Effector memory CD8-positive, alpha-beta T cell (primary cell): ENCODE measurements around the gene FYB1.

ENCODE experiments used
- ATAC-seq: fragments of 150-1000 bp; cut with Tn5 transposase; replicated peaks from 2 replicates; pipeline ENCODE4 v1.10.0; 2021; ENCODE audit warnings: mild to moderate bottlenecking, moderate library complexity
- DNase-seq, 3 experiments: peaks; one replicate each; pipeline ENCODE4 v3.0.0; 2021
- H3K27ac Mint-ChIP-seq, 2 donors: one replicate each; pipeline ENCODE4 v1.8.0; 2022; ENCODE audit warnings: mild to moderate bottlenecking in 2 of 2, mixed read lengths in 2 of 2, moderate library complexity in 2 of 2
- H3K27me3 Mint-ChIP-seq, 2 donors: one replicate each; pipeline ENCODE4 v1.8.0; 2022; ENCODE audit warnings: mixed read lengths in 2 of 2
- H3K36me3 Mint-ChIP-seq: one replicate; pipeline ENCODE4 v1.8.0; 2022; ENCODE audit warnings: mild to moderate bottlenecking, moderate library complexity, mixed read lengths; ENCODE audit not compliant: insufficient read depth
- H3K4me1 Mint-ChIP-seq, 2 donors: one replicate each; pipeline ENCODE4 v1.8.0; 2022; ENCODE audit warnings: low read depth in 2 of 2, mixed read lengths in 2 of 2
- H3K4me3 Mint-ChIP-seq, 2 donors: one replicate each; pipeline ENCODE4 v1.8.0; 2022; ENCODE audit warnings: mild to moderate bottlenecking in 2 of 2, mixed read lengths in 2 of 2, moderate library complexity in 2 of 2
- H3K9me3 Mint-ChIP-seq, 2 donors: one replicate each; pipeline ENCODE4 v1.8.0; 2022; ENCODE audit warnings: mixed read lengths in 2 of 2

The FYB1 gene

GRCh38 chr5:39197556-39197955, 21.8 kb downstream of the FYB1 start:
- DNase-seq: no peak
- Mint-ChIP-seq H3K4me3 (peak overlapping the region; percentile 59 to 83), H3K27ac (peak overlapping the region; percentile 26 to 98), H3K9me3 (no peaks in the 10 kb centered on the region), H3K36me3 (peaks cover 31% of the 10 kb centered on the region), H3K4me1 (peaks cover 56 to 67% of the 10 kb centered on the region in 2 donors), H3K27me3 (no peaks in the 10 kb centered on the region)
- ATAC-seq: peak; percentile 71

GRCh38 chr5:39195198-39195826, 24.1 kb downstream of the FYB1 start:
- DNase-seq: no peak
- H3K4me1 Mint-ChIP-seq: peaks cover 53 to 74% of the 10 kb centered on the region in 2 donors
- H3K27me3 Mint-ChIP-seq: no peaks in the 10 kb centered on the region
- H3K4me3 Mint-ChIP-seq: peak overlapping the region; percentile 70 to 83
- ATAC-seq: no peak
- no peaks in the 10 kb centered on the region for H3K9me3 Mint-ChIP-seq
- peaks cover 30% of the 10 kb centered on the region for H3K36me3 Mint-ChIP-seq
- peak overlapping the region; percentile 65 to 98 for H3K27ac Mint-ChIP-seq

DNA sequence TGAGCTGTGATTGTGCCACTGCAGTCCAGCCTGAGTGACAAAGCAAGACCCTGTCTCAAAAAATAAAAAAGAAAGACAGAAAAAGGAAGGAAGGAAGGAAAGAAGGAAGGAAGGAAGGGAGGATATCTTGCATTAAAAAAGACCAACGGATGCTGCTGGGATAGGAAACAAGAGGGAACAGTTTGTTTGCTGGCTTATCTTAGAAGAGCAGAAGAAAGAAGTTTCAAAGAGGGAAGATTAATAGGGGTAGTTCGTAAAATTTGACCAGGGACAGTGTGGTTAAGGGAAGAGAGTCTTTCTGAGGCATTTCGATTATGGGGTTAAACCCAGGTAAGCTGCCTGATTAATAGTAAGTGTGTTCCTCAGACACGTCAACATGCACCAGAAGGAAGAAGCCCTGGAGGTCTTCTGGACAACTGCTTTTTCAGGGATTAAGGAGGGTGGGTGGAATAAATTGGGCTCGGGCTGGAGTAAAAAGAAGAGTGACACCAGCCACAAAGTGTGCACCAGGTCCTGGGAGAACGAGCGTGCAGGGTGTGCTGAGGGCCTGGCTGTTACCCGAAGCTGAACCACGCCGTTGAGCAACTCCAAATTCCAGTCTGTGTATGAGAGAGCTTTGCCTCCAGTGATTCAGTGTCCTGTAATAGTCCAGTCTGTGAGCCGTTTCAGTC, 24.8 kb downstream of the FYB1 start:
- H3K36me3 Mint-ChIP-seq: peaks cover 30% of the 10 kb centered on the region
- H3K4me1 Mint-ChIP-seq: peaks cover 53 to 74% of the 10 kb centered on the region in 2 donors
- H3K27ac Mint-ChIP-seq: peak overlapping the region; percentile 65 to 98
- H3K9me3 Mint-ChIP-seq: no peaks in the 10 kb centered on the region
- no peaks in the 10 kb centered on the region for H3K27me3 Mint-ChIP-seq
- DNase-seq: no peak
- H3K4me3 Mint-ChIP-seq: peak overlapping the region; percentile 70 to 83
- no peak for ATAC-seq

- ATAC-seq (no peak), DNase-seq (no peak)
- peaks cover 30% of the 10 kb centered on the region for H3K36me3 Mint-ChIP-seq
Observed at GRCh38 chr5:39193553-39194465, 25.6 kb downstream of the FYB1 start.

GRCh38 chr5:39192450-39193160, 26.8 kb downstream of the FYB1 start:
- Mint-ChIP-seq H3K36me3 (peaks cover 34% of the 10 kb centered on the region), H3K4me3 (peak overlapping the region; percentile 70 to 83)

More at GRCh38 chr5:39193553-39194465, 25.6 kb downstream of the FYB1 start:
- Mint-ChIP-seq H3K9me3 (no peaks in the 10 kb centered on the region), H3K27me3 (no peaks in the 10 kb centered on the region), H3K27ac (peak overlapping the region; percentile 65 to 98), H3K4me3 (peak overlapping the region; percentile 70 to 83), H3K4me1 (peaks cover 59 to 79% of the 10 kb centered on the region in 2 donors)

GRCh38 chr5:39191216-39191615, 28.1 kb downstream of the FYB1 start:
- peak overlapping the region; percentile 42 to 83 for H3K4me3 Mint-ChIP-seq
- H3K27ac Mint-ChIP-seq: peak overlapping the region; percentile 95 to 98

More at GRCh38 chr5:39192450-39193160, 26.8 kb downstream of the FYB1 start:
- Mint-ChIP-seq H3K4me1 (peaks cover 65 to 91% of the 10 kb centered on the region in 2 donors), H3K9me3 (no peaks in the 10 kb centered on the region), H3K27me3 (no peaks in the 10 kb centered on the region), H3K27ac (peak overlapping the region; percentile 65 to 98)
- ATAC-seq (no peak), DNase-seq (no peak)

DNA sequence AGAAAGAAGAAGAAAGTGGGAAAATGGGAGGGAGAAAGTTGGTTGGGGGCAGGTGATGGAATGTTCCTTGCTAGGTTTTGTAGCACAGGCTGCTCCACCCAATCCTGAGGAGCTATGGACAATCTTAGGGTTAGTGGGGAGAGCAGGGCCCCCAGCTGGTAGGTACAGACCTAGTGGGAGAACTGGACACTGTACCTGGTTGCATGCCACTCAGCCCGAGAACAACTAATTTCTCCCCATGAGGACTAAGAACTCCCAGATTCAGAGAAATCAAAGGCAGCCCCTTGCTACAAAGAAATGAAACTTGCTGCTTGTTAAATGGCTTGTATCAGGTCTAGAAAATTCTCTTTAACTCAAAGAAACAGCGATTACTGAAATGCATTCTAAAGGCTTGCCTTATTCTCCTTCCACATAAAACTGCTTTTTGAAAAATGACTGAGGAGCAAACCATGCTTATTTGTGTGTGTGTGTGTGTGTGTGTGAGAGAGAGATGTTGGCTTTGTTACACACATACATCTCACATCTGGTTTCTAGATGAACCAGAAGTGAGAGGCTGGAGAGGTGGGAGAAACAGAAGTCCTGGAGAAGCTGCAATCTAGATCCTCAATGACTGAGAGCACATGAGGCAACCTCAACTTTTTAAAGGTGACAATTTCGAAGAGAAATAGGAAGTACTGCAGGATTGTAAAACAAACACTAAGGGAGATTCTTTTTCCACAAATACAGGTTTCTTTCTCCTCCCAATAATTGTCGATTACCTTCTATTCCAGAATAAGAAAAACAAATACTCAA, 28.9 kb downstream of the FYB1 start:
- H3K4me3 Mint-ChIP-seq: peak overlapping the region; percentile 42 to 83

More at GRCh38 chr5:39191216-39191615, 28.1 kb downstream of the FYB1 start:
- ATAC-seq (peak; percentile 61), DNase-seq (no peak)
- peaks cover 66 to 89% of the 10 kb centered on the region in 2 donors for H3K4me1 Mint-ChIP-seq
- H3K9me3 Mint-ChIP-seq: no peaks in the 10 kb centered on the region
- no peaks in the 10 kb centered on the region for H3K27me3 Mint-ChIP-seq
- peaks cover 33% of the 10 kb centered on the region for H3K36me3 Mint-ChIP-seq

GRCh38 chr5:39189292-39189955, 29.9 kb downstream of the FYB1 start:
- H3K36me3 Mint-ChIP-seq: peaks cover 31% of the 10 kb centered on the region
- H3K27me3 Mint-ChIP-seq: no peaks in the 10 kb centered on the region
- peaks cover 68 to 92% of the 10 kb centered on the region in 2 donors for H3K4me1 Mint-ChIP-seq

More for the DNA sequence above, 28.9 kb downstream of the FYB1 start:
- no peak for DNase-seq
- H3K27ac Mint-ChIP-seq: peak overlapping the region; percentile 95 to 98
- ATAC-seq: peak; percentile 9
- no peaks in the 10 kb centered on the region for H3K9me3 Mint-ChIP-seq
- peaks cover 73 to 92% of the 10 kb centered on the region in 2 donors for H3K4me1 Mint-ChIP-seq
- H3K36me3 Mint-ChIP-seq: peaks cover 35% of the 10 kb centered on the region
- no peaks in the 10 kb centered on the region for H3K27me3 Mint-ChIP-seq

GRCh38 chr5:39187831-39188731, 31.3 kb downstream of the FYB1 start:
- H3K4me1 Mint-ChIP-seq: peaks cover 63 to 86% of the 10 kb centered on the region in 2 donors
- H3K27ac Mint-ChIP-seq: peak overlapping the region; percentile 95 to 98
- H3K4me3 Mint-ChIP-seq: peak overlapping the region; percentile 42 to 83
- H3K36me3 Mint-ChIP-seq: peaks cover 25% of the 10 kb centered on the region
- no peaks in the 10 kb centered on the region for H3K27me3 Mint-ChIP-seq
- no peaks in the 10 kb centered on the region for H3K9me3 Mint-ChIP-seq
- DNase-seq: no peak
- peak; percentile 62 for ATAC-seq

More at GRCh38 chr5:39189292-39189955, 29.9 kb downstream of the FYB1 start:
- peak overlapping the region; percentile 95 to 98 for H3K27ac Mint-ChIP-seq
- peak overlapping the region; percentile 42 to 83 for H3K4me3 Mint-ChIP-seq
- ATAC-seq (no peak), DNase-seq (no peak)
- no peaks in the 10 kb centered on the region for H3K9me3 Mint-ChIP-seq

DNA sequence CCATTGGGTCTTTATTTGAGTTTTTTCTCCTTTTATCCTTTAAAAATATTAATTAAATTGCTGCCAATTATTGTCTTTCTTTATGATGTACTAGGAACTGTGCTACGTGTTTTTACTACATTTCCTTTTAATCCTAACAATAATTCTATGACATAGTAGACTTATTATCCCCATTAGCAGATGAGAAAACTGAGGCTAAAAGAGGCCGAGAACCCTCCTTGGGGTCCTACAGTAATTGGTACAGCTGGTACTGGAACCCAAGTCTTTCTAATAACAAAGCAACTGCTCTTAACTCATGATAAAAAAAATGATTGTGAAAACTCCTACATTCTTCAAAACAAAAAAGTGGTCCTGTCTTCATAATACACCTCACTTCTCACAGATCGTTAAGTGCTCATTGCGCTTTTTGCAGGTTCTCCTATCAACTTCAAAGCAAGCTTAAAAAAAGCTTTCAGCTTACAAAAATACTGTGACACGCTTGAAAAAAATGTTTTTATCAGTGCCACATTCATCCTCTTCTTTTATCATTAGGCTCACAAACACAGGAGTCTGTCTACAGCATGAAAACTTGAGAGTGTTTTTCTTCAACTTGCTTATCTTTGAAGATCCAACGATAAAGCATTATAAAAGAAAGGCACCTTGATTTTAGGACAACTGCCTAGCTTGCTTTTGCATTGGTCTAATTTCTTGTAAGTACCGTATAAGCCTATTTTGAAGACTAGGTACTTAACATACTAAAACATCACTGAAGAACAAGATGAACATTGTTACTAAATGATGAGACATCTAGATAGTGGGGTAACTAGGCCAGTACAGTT, 32.4 kb downstream of the FYB1 start:
- Mint-ChIP-seq H3K4me1 (peaks cover 64 to 81% of the 10 kb centered on the region in 2 donors), H3K36me3 (peaks cover 25% of the 10 kb centered on the region), H3K27ac (peak overlapping the region; percentile 95 to 98), H3K27me3 (no peaks in the 10 kb centered on the region), H3K9me3 (no peaks in the 10 kb centered on the region), H3K4me3 (peak overlapping the region; percentile 64 to 83)
- DNase-seq (no peak), ATAC-seq (no peak)
